Stomach (tissue), 4 donors: ENCODE results near the gene GSAP.

Experiments used
- CTCF ChIP-seq, 7 experiments: fragments of 450-650 bp in 4 of 7; fragments of 200-600 bp in 3 of 7; sonication (generic) in 3 of 7; IDR thresholded peaks; one replicate each; pipeline ENCODE4 v1.5.1; 2016 to 2019; ENCODE audit warnings: antibody characterized with exemption in 7 of 7, control low read depth in 2 of 7, mild to moderate bottlenecking in 1 of 7
- EP300 ChIP-seq: sonication (generic); formaldehyde crosslinking; IDR thresholded peaks from one replicate; pipeline ENCODE4 v1.6.1; 2017; ENCODE audit warnings: antibody characterized with exemption
- POLR2A ChIP-seq, 4 donors: fragments of 450-650 bp; IDR thresholded peaks; one replicate each; pipeline ENCODE4 v1.6.1; 2016; ENCODE audit warnings: antibody characterized with exemption in 4 of 4, control low read depth in 2 of 4, mild to moderate bottlenecking in 1 of 4, moderate library complexity in 1 of 4
- POLR2AphosphoS5 ChIP-seq, 3 donors: sonication (generic); formaldehyde crosslinking; IDR thresholded peaks; one replicate each; pipeline ENCODE4 v1.6.1; 2016; ENCODE audit warnings: antibody characterized with exemption in 3 of 3

DNA sequence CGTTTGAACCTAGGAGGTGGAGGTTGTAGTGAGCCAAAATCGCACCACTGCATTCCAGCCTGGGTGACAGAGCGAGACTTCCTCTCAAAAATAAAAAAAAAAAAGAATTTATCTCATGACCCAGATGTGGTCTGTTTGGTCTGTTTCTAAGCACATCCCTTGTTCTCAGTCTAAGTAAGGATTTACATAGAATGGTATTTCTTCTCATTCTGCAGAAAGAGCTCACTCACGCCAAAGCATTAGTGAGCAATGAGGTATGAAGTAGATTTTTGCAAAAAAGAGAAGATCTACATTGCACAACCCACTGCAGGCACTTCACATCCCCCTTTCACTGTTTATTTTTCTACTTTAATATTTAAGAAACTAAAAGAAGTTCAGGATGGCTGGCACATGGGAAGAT lies 140.0 kb downstream of the GSAP start:
- TF ChIP-seq CTCF (IDR thresholded peaks at IDR 0.05) (no peak), EP300 (no peak), POLR2A (IDR thresholded peaks at IDR 0.05) (no peak), POLR2AphosphoS5 (IDR thresholded peaks at IDR 0.05) (no peak)
